Measurements from ENCODE around the gene PGF.

The PGF gene

DNA sequence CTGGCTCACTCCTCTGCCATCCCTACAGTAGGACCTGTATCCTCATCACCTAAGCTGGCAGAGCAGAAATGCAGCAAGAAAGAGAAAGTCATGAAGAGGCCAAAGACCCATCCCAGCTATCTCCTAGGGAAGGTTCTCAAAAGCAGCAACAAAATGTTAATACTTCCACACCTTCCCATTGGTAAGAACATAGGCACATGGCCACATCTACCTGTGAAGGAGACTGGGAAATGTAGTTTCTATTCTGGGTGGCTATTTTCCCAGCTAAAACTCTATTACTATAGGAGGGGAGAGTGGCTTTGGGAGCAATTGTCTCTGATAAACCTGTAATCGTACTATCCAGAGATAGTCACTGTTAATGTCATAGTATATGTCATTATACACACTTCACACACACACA lies 33.6 kb upstream of the PGF start:
- TF ChIP-seq, protein P1, sequence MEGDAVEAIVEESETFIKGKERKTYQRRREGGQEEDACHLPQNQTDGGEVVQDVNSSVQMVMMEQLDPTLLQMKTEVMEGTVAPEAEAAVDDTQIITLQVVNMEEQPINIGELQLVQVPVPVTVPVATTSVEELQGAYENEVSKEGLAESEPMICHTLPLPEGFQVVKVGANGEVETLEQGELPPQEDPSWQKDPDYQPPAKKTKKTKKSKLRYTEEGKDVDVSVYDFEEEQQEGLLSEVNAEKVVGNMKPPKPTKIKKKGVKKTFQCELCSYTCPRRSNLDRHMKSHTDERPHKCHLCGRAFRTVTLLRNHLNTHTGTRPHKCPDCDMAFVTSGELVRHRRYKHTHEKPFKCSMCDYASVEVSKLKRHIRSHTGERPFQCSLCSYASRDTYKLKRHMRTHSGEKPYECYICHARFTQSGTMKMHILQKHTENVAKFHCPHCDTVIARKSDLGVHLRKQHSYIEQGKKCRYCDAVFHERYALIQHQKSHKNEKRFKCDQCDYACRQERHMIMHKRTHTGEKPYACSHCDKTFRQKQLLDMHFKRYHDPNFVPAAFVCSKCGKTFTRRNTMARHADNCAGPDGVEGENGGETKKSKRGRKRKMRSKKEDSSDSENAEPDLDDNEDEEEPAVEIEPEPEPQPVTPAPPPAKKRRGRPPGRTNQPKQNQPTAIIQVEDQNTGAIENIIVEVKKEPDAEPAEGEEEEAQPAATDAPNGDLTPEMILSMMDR (IDR thresholded peaks at IDR 0.05; ENCODE audit: low read depth, low read length, missing control alignments) = no peak
- H3K4me3 ChIP-seq (replicated peaks; ENCODE audit: low read depth, low read length) = no peak overlapping the region
- no peak for DNase-seq (ENCODE audit: extremely low read depth, low read depth)

DNA sequence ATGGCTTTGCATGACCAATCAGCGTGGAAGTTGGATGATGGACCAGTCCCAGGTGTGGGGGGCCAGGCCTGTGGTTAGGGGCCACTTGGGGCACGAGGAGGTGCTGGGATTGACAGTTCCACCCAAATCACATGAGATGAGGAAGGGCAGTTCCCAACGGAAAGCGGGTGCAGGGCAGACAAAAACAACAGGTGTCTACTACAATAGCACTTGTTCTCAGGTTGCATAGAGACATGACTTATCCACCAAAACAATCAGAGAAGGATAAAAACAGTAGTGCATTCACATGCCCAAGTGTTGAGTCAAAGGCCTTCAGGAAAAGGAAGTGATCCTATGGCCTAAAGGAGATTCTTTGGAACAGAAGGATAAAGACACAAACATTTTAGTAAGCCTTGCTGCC lies 32.7 kb upstream of the PGF start:
- DNase-seq (ENCODE audit: extremely low read depth, low read depth) = peak; percentile 84
- TF ChIP-seq, protein P1 (IDR thresholded peaks at IDR 0.05; ENCODE audit: low read depth, low read length, missing control alignments) = no peak
- H3K4me3 ChIP-seq (replicated peaks; ENCODE audit: low read depth, low read length) = no peak overlapping the region

- DNase-seq (ENCODE audit: extremely low read depth, low read depth) = no peak
These were observed 30.4 kb upstream of the PGF start for GRCh38 chr14:74985806-74986205.

DNA sequence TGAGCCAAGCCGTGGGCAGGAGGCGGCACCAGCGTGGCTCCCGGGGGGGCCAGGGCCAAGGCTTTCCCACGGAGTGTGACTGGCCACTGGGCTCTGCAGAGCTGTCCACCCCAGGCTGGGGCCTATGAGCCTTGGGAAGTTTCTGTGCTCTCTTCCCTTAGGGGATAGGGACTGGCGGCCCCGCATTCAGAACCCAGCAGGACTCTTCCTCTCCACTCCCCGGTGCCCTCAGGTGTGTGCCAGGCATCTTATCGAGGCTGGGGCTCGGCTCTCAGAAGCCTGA lies 29.6 kb upstream of the PGF start:
- no peak overlapping the region for H3K4me3 ChIP-seq (replicated peaks; ENCODE audit: low read depth, low read length)
- TF ChIP-seq, protein P1 (IDR thresholded peaks at IDR 0.05; ENCODE audit: low read depth, low read length, missing control alignments) = no peak

More at GRCh38 chr14:74985806-74986205, 30.4 kb upstream of the PGF start:
- TF ChIP-seq, protein P1 (IDR thresholded peaks at IDR 0.05; ENCODE audit: low read depth, low read length, missing control alignments) = no peak
- H3K4me3 ChIP-seq (replicated peaks; ENCODE audit: low read depth, low read length) = no peak overlapping the region

DNA sequence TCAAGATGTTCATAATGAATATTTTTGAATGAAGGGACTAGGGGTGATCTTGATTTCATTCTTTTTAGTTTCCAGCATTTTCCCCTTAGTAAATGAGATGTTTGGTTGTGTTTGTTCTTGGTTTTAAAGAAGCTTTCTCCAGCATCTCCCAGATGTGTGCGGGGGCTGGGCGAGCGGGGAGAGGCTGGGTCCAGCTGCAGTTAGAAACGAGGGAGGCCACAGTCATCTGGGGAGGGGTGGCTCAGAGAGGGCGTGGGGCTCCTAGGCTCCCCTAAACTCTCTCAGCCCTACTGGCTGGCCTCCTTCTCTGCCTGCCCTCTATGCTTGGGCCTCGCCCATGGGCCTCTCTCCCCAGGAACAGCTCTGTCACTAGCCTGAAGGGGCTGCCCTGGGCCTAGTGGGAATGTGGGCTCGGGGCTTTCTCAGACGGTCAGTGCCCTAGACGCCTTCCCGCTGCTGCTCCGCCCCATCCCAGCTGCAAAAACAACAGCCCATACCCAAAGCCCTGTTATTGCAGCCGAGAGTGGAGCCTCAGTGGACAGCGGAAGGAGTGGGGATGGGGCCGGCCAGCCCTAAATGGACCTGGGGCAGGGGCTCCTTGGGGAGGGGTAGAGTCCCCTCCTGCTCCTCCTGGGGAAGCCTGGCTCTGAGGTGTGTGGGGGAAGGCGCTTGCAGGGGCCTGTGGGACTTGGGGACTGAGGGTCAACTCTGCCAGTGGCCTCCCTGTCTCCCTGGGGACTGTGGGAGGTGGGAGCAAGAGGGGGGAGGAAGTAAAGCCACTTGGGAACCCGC lies 29.0 kb upstream of the PGF start:
- TF ChIP-seq, protein P1 (IDR thresholded peaks at IDR 0.05; ENCODE audit: low read depth, low read length, missing control alignments) = no peak
- H3K4me3 ChIP-seq (replicated peaks; ENCODE audit: low read depth, low read length) = no peak overlapping the region
- DNase-seq (ENCODE audit: extremely low read depth, low read depth) = no peak

More for the DNA sequence above, 29.6 kb upstream of the PGF start:
- no peak for DNase-seq (ENCODE audit: extremely low read depth, low read depth)

DNA sequence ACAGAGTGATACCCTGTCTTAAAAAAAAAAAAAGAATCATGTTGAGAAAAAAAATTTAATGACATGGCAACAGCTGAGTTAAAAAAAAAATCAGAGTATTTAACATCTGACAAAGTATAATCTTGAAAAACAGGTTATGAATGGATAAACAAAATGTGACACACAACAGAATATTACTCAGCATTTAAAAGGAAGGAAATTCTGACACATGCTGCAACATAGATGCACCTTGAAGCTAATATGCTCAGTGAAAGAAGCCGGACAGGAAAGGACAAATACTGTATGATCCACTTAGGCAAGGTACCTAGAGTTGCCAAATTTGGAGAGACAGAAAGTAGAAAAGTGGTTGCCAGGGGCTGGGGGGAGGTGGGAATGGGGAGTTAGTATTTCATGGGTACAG lies 27.9 kb upstream of the PGF start:
- no peak overlapping the region for H3K4me3 ChIP-seq (replicated peaks; ENCODE audit: low read depth, low read length)
- TF ChIP-seq, protein P1 (IDR thresholded peaks at IDR 0.05; ENCODE audit: low read depth, low read length, missing control alignments) = no peak
- no peak for DNase-seq (ENCODE audit: extremely low read depth, low read depth)

DNA sequence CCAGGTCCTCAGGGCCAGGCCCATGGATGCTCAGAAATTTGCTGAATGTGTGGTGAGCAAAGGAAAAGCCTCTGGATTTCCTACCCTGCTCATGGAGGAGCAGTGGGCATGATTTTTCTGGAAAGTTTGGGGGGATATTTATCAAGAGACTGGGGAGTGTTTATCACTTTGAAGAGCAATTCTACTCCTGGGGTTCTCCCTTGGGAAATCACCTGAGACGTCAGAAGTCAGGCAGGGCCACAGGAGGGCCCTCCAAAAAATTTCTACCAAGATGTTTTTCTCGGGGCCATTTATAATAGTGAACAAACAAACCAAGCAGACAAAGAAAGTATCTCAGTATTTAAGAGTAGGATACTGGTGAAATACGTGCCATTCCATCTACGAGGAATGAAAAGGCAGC lies 27.3 kb upstream of the PGF start:
- no peak for DNase-seq (ENCODE audit: extremely low read depth, low read depth)
- H3K4me3 ChIP-seq (replicated peaks; ENCODE audit: low read depth, low read length) = no peak overlapping the region
- TF ChIP-seq, protein P1 (IDR thresholded peaks at IDR 0.05; ENCODE audit: low read depth, low read length, missing control alignments) = no peak

Measured in HFF-Myc (cell line).